ENCODE measurements around the gene AATK. TPM values are rescaled to one million over a fixed set of nuclear protein-coding genes. Genes with fewer than 3 reads are reported as not detected.

The AATK gene
- total and polyA plus RNA-seq, 2 of the 13 experiments (the other 11 are each of a cell fraction or from before 2014, with no cell fraction given), result 2.9 to 8.4 TPM

GRCh38 chr17:81184555-81184954 lies 18.5 kb upstream of the AATK start:
- Histone ChIP-seq H3K79me2 (ENCODE audit: insufficient read depth, low read length) (no peaks in the 10 kb centered on the region), H3K27me3 (ENCODE audit: control insufficient read depth in 1 of 2, insufficient read depth in 2 of 2, low read length in 2 of 2) (peaks cover 17 to 47% of the 10 kb centered on the region in 2 experiments; a peak in 4 of 5 replicates), H4K20me1 (ENCODE audit: insufficient read depth, low read length) (no peaks in the 10 kb centered on the region), H3K9me3 (ENCODE audit: low read length) (no peaks in the 10 kb centered on the region), H3K36me3 (replicated peaks in 1 of 2; ENCODE audit: control insufficient read depth in 1 of 2, insufficient read depth in 2 of 2, low read length in 2 of 2) (peaks cover 0 to 2% of the 10 kb centered on the region in 2 experiments; a peak in 2 of 5 replicates), H3K4me2 (ENCODE audit: low read depth, low read length) (no peak overlapping the region), H3K4me3 (replicated peaks in 1 of 3; ENCODE audit: insufficient read depth in 1 of 3, low read depth in 2 of 3, low read length in 3 of 3) (no peak overlapping the region; a peak in 1 of 6 replicates), H2AFZ (ENCODE audit: low read length) (no peak overlapping the region), H3K4me1 (ENCODE audit: insufficient read depth, low read length) (peaks cover 34% of the 10 kb centered on the region), H3K27ac (ENCODE audit: extremely low read length, insufficient read depth, low read length) (no peak overlapping the region), H3K9ac (ENCODE audit: insufficient read depth, low read depth, low read length) (no peak overlapping the region)
- ATAC-seq, result peak; percentile 61
- intact Hi-C loops (cut with micrococcal nuclease; ENCODE audit: unreplicated experiment), result no loop called here
- BruUV-seq (replicated peaks), result no TSS peak
- ChIA-PET CTCF (ENCODE audit: low intra/inter-chr PET ratio, low total read pairs) (no interaction called here), POLR2A (interaction anchor here (1.8 kb wide), 1 partner anchor 38 kb away, joined by 8 read pairs; the partner anchor contains the start of gene CEP131)
- no peak for DNase-seq (ENCODE audit: low spot score)
- in situ Hi-C loops (cut with HindIII; ENCODE audit: extremely low pct_ligation_motif_present, low pct_unique_long_range_greater_than_20kb), result no loop called here
- WGBS (ENCODE audit: low lambda C conversion rate), result 2% methylated on average over 12 of the region's 15 CpGs
- FAIRE-seq, result no peak
- no peak for TF ChIP-seq SMARCC2 (IDR thresholded peaks at IDR 0.05)
- no peak for TF ChIP-seq U2AF1 (optimal IDR thresholded peaks at IDR 0.05; ENCODE audit: low read depth, low read length)
- TF ChIP-seq HIC2 (CRISPR knock-in tag; IDR thresholded peaks at IDR 0.05; ENCODE audit: low read depth), result no peak
- no peak for TF ChIP-seq SNRNP70 (IDR thresholded peaks at IDR 0.05; ENCODE audit: low read depth, low read length)
- TF ChIP-seq ATF7-NPFF (CRISPR knock-in tag; IDR thresholded peaks at IDR 0.05; ENCODE audit: low read depth), result no peak
- no peak for TF ChIP-seq ZNF615 (CRISPR knock-in tag; IDR thresholded peaks at IDR 0.05; ENCODE audit: borderline replicate concordance)
- TF ChIP-seq ZNF281 (CRISPR knock-in tag; IDR thresholded peaks at IDR 0.05; ENCODE audit: borderline replicate concordance), result no peak
- no peak for TF ChIP-seq ZNF280B (CRISPR knock-in tag; IDR thresholded peaks at IDR 0.05; ENCODE audit: borderline replicate concordance)
- peak; percentile 81; the same call in 1 of the 2 replicates for TF ChIP-seq ZSCAN25 (CRISPR knock-in tag; IDR thresholded peaks at IDR 0.05)
- TF ChIP-seq MBNL3 (CRISPR knock-in tag; conservative IDR thresholded peaks at IDR 0.05), result no peak
- 0 out of 2 replicates have a peak, but pooled peaks have one; percentile 28 for TF ChIP-seq ARID4A (CRISPR knock-in tag; IDR thresholded peaks at IDR 0.05; ENCODE audit: borderline replicate concordance)
- no peak for TF ChIP-seq PHF20 (CRISPR knock-in tag; IDR thresholded peaks at IDR 0.05)
- TF ChIP-seq CCAR2 (optimal IDR thresholded peaks at IDR 0.05; ENCODE audit: low read depth, low read length), result no peak
- 0 out of 2 replicates have a peak, but pooled peaks have one; percentile 21 for TF ChIP-seq HIVEP1 (CRISPR knock-in tag; IDR thresholded peaks at IDR 0.05)

All from HepG2 (cell line).